ENCODE measurements around the gene PACSIN2.

Gene PACSIN2

DNA sequence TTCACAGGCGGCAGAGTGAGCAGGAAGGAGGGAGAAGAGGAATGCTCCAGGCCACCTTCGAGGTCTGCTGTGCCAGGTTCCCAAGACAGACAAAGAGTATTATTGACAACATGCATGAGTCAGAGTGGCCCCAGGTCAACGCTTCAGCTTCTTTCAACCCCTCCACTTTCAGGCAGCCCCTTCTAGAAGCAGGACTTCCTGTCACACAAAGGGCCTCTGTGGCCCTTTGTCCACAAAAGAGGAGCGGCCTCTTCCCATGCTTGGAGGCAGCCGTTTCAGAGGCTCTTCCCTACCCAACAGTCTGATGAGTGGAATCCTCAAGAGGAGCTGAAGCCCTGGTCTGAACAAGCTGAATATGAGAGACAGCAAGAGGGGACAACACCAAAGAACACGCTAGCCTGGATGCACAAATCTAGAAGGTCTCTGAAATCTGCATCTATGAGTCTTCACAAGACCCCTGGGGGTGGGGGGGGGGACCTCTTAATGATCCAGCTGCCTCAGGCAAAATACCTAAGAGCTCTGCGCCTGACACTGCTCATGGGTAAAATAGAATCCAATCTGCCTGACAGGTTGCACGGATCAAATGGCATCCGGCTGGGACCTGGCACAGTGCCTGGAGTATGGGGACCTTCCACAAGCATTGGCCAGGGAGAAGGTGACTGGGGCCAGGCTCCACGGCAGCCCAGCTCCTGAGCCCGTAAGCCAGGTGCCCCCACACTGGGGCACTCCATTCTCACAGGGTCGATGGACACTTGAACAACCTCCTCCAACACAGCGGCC is 67.5 kb downstream of the PACSIN2 start:
- TF ChIP-seq, protein P1, sequence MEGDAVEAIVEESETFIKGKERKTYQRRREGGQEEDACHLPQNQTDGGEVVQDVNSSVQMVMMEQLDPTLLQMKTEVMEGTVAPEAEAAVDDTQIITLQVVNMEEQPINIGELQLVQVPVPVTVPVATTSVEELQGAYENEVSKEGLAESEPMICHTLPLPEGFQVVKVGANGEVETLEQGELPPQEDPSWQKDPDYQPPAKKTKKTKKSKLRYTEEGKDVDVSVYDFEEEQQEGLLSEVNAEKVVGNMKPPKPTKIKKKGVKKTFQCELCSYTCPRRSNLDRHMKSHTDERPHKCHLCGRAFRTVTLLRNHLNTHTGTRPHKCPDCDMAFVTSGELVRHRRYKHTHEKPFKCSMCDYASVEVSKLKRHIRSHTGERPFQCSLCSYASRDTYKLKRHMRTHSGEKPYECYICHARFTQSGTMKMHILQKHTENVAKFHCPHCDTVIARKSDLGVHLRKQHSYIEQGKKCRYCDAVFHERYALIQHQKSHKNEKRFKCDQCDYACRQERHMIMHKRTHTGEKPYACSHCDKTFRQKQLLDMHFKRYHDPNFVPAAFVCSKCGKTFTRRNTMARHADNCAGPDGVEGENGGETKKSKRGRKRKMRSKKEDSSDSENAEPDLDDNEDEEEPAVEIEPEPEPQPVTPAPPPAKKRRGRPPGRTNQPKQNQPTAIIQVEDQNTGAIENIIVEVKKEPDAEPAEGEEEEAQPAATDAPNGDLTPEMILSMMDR (IDR thresholded peaks at IDR 0.05; ENCODE audit: low read depth, low read length), result no peak
- no peak overlapping the region for H3K4me3 ChIP-seq (ENCODE audit: low read depth, low read length)

DNA sequence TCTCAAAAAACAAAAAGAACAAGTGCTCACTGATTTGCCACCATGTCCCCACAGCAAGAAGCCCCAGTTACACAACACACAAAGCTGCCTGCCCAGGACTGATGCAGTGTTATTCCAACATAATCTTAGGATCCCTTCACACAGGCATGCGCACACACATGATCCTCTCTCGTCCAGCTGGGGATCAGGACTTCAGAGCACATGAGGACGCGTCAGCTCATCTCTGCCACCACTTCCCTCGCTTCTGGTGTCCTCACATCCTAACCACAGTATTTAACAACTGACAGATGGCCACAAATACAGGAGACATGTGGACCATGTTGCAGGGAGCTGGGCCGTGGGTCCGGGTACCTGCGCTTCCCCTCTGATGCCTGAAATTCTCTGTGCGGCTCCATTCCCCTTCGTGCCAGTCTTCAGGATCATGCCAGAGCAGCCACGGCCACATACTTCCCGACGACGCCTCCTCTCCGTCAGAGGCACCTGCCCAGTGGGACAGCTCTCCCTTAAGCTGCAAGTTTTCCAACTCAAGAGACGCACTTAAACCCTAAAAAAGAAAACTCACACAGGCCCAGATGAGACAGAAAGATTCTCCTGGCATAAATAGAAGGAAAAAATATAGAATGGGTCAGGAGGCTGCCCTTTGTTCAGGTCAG is 68.3 kb downstream of the PACSIN2 start:
- H3K4me3 ChIP-seq (ENCODE audit: low read depth, low read length), result no peak overlapping the region
- TF ChIP-seq, protein P1 (IDR thresholded peaks at IDR 0.05; ENCODE audit: low read depth, low read length), result no peak

DNA sequence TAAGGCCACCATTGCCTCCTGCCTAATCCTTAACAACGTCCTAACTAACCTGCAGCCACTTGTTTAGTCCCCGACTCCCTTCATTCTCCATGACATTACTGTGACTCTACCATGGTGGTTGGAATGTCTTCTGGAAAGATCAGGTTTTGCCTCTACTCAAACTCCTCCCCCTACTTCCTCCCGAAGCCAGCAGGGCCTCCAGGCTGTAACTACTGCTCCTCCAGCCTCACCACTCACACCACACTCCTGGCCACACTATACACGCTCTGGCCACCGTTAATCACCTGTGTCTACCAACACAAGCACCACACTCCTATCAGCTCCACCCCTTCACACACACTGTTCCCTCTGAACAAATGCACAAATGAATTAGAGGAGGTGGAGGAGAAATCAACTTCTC is 69.2 kb downstream of the PACSIN2 start:
- TF ChIP-seq, protein P1 (IDR thresholded peaks at IDR 0.05; ENCODE audit: low read depth, low read length), result no peak

DNA sequence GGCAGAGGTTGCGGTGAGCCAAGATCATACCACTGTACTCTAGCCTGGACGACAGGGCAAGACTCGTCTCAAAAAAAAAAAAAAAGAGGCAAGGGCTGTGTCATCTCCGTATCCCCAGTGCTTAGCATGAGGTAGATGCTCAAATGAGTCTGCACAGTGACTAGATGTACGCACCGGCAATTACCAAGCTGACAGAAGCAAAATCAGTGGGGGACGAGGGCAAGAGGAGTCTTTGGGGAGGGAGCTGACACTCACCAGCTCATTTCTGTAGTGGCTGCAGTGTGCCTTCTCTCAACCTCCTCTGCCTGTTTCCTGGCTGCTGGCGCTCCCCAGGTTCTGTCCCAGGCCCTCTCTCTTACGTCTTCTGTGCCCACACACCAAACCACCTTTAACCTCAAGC is 69.9 kb downstream of the PACSIN2 start:
- H3K4me3 ChIP-seq (ENCODE audit: low read depth, low read length), result no peak overlapping the region
- TF ChIP-seq, protein P1 (IDR thresholded peaks at IDR 0.05; ENCODE audit: low read depth, low read length), result no peak

More for the DNA sequence above, 69.2 kb downstream of the PACSIN2 start:
- H3K4me3 ChIP-seq (ENCODE audit: low read depth, low read length), result no peak overlapping the region

DNA sequence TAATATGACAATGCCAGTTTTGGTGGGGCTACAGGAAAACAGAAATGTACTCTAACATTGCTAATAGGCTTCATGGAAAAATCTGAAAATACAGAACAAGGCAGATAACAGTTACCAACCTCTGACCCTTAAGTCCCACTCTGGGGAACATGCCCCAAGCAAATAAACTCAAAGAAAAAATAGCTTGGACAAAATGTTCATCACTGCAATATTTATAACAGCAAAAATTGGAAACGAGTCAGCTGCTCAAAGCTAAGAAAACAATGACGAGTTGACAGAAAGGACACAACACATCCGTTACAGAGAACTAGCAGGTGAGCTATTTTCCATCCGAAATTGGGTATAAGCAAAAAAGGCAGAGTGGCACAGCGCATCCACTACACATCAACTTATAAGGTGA is 70.5 kb downstream of the PACSIN2 start:
- no peak overlapping the region for H3K4me3 ChIP-seq (ENCODE audit: low read depth, low read length)
- TF ChIP-seq, protein P1 (IDR thresholded peaks at IDR 0.05; ENCODE audit: low read depth, low read length), result no peak

DNA sequence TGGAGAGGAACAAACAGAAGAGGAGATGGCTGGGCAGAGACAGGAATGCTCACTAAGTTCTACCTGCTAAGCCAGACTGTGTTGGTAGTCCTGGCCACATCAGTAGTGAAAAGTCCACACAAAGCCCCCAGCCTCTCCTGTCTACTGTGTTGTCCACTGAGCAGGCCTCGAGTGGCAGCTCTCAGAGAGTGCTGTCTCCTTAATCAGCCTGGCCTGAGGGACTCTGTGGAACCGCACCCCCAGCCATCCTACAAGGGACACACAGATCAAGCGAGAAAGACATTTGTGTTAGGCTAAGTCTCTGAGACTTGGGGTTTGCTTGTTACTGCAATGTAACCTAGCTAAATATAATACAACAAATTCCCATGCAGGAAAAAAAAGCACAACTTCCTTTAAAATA is 71.0 kb downstream of the PACSIN2 start:
- H3K4me3 ChIP-seq (ENCODE audit: low read depth, low read length), result no peak overlapping the region
- TF ChIP-seq, protein P1 (IDR thresholded peaks at IDR 0.05; ENCODE audit: low read depth, low read length), result no peak

DNA sequence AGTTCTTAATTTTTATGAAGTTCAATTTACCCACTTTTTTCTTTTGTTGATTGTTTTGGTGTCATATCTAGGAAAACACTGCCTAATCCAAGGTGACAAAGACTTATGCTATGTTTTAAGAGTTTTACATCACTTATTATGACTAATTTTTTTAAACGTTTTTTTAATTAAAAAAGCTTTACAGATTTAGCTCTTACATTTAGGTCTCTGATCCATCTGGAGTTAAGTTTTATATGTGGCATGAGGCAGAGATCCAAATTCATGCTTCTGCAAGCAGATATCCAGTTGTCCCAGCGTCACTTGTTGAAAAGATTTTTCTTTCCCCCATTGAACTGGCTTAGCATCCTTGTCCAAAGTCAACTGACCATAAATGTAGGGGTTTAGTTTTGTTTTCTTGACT is 72.6 kb downstream of the PACSIN2 start:
- H3K4me3 ChIP-seq (ENCODE audit: low read depth, low read length), result no peak overlapping the region
- TF ChIP-seq, protein P1 (IDR thresholded peaks at IDR 0.05; ENCODE audit: low read depth, low read length), result no peak

All from WI38 (cell line).